ENCODE measurements around the gene ERBIN.
"Not testable (repeated sequence)": the region's sequence is repeated elsewhere in the genome, so short reads cannot be mapped to it uniquely, and the experiment has no call there.

ERBIN gene

DNA sequence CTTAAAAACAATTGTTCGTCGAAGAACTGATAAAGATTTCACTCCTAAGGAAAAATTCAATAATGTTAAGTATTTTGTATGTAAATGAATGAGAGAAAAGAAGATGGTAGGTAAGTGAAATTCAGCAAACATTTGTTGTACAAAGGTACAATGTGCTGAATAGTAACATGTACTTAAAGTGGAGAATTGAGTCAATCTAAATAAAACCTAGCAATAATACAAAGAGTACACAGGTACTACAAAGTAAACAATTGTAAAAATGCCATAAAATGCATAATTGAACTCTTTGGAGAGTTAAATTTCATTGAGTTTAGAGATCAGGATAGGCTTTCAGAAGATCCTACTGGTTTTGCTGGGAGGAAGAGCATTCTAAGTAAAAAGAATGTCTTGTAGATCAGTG lies 82.9 kb downstream of the ERBIN start:
- no peak for DNase-seq (ENCODE audit: low read depth)

DNA sequence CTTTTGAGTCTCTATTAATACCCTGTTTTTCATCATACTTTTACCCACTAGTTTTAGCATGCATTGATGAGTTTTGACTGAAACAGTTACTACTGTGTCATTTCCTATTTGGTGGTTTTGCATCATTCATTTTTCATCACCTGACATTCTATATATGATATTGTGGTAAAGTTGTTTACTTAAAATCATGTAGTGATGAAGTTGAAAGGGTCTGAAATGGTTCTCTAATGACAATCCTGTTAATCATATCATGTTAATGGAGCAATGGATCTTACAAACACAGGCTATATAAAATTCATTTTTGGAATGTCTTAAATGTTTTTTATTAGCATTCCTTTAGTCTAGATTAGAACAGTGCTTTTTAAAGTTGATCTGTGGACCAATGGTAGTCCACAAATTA lies 84.1 kb downstream of the ERBIN start:
- no peak for DNase-seq (ENCODE audit: low read depth)

DNA sequence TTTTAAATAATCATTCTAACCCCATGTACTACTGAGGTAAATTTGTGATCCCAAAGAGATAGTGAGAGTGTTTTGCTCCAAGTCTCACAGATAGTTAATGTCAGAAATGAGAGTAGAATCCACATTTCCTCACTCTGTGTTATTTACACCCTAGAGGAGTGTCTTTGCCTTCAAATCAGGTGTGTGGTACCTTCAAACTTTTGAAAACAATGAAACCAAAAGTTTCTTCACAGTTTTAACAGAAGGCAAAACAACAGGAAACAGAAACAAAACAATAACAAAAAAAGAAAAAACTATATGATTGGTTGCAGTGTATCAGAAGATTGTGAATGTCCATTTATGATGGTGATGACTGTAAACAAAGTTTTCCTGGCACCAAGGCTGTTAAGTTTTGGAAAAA lies 85.9 kb downstream of the ERBIN start:
- no peak for DNase-seq (ENCODE audit: low read depth)

DNA sequence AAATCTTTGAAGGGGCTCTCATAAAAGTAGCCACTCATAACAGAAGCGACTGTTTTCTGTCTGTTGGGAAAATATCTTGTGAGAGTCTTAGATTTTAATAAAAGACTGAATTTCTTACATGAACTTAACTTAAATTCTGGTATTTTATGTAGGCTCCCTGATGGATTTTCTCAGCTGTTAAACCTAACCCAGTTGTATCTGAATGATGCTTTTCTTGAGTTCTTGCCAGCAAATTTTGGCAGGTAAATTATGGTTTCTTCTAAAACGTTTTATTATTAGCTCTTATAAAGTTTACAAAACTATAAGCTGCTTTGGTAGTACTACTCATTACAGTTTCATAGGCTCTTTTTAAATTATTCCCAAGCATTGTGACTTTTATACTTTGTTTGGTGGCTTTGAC lies 87.0 kb downstream of the ERBIN start:
- DNase-seq (ENCODE audit: low read depth) = no peak

DNA sequence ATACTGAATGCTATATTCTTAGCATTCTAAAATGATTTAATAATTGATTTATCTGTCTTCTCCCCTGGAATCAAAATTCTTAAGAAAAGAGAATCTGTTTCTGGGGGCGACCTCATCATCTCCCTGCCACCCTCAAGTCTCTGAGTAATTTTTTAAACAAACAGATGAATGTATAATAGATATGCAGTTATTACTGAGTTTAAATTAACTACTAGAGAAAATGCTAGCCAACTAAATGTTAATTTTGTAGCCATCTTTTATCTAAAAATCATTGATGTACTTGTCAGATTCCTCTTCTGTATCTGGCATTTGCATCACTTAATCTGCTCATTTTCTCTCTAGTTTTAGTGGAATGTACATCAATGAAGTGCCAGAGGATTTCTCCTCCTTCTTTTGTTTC lies 87.5 kb downstream of the ERBIN start:
- no peak for DNase-seq (ENCODE audit: low read depth)

DNA sequence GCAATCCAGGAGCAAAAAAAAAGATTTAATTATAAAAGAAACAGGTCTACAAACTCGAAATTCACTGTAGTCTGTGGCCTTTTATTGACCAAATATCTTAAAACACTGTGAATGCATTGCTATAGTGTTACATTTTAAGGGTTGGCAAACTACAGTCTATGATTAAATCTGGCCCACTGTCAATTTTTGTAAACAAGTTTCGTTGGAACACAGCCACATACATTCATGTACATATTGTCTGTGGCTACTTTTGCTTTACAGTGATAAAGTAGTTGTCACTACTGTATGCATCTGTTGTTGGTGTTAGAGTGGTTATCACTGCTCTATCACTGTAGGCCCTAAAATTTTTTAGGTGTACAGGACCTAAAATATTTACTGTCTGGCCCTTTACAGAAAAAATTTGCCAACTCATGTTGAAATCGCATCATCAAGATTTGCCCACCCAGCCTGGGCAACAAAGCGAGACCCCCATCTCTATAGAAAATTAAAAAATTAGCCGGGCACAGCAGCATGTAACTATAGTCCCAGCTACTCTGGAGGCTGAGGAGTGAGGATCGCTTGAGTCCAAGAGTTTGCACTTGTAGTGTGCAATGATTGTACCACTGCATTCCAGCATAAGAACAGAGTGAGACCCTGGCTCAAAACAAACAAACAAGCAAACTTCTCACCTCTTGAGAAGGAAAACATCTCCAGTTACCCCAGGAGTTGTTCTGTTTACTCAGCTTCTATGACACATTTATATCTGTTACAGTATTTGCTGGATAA lies 89.0 kb downstream of the ERBIN start:
- DNase-seq (ENCODE audit: low read depth) = no peak

DNA sequence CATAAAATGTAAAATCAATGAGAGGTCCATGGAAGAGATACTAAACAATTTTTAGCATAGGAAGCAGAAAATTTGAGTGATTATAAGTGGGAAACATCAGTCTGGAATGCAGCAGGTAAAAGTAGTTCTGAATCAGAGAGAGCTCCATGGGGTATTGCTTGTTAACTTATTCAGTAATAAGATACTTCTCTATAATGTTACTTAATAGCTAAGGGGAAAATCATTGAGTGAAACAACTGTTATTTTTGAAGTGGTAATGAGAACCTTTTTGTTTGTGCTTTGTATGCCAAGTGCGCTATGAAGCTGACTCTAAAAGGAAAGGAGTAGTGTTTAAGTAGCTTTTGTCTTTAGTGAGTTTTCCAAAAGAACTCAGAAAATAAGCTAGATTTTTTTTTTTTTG lies 95.2 kb downstream of the ERBIN start:
- DNase-seq (ENCODE audit: low read depth) = no peak

DNA sequence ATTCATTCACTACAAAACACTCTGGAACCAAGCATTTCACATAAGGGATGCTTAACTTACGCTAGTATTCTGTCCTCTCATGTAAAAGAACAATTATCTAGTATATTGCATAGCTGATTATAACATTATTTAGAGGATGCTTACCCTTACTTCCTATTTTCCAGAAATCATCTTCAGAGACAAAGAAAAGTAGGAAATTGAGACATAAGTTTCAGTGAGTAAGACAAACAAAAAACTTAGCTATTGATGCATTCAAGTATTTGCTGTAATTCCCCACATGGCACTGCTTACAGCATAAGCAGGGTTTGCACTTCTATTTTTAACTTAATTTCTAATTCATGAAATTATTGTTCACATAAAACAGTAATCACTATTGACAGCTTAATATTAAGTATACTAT lies 112.9 kb downstream of the ERBIN start:
- DNase-seq (ENCODE audit: low read depth) = no peak

DNA sequence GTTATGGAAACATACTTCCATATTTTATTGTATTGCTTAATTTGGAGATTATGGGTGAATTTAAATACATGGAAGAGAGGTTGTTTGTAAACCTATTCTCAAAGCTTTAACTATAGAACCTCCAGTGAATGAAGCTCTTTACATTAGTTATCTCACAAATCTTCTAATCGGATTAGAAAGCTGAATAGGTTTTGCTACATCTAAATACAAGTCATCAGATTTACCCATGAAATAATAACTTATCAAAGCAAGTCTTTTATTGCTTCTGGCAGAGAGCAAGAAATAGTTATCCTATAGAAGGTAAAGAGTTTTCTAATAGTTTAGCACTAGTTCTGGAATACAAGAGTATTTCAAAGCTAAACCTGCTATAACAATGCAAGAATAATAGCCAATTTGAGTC lies 113.3 kb downstream of the ERBIN start:
- DNase-seq (ENCODE audit: low read depth) = no peak

DNA sequence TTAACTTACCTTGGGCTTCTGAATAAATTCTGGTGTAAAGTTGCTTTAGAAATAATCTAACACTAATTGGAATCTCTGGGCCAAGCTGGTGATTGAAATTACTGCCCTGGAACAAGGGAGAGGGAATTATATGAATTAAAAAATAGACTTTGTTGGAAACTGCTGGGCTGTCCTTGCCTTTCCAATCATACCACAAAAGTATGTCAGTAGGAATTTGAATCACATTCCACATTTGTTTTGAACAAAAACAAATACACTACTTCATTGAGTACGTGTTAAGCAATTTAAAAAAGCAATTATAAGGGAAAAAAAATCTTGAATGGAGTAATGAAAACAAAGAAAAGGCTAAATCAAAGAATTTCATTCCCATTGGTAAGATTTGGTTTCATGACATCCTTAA lies 115.3 kb downstream of the ERBIN start:
- DNase-seq (ENCODE audit: low read depth) = no peak

DNA sequence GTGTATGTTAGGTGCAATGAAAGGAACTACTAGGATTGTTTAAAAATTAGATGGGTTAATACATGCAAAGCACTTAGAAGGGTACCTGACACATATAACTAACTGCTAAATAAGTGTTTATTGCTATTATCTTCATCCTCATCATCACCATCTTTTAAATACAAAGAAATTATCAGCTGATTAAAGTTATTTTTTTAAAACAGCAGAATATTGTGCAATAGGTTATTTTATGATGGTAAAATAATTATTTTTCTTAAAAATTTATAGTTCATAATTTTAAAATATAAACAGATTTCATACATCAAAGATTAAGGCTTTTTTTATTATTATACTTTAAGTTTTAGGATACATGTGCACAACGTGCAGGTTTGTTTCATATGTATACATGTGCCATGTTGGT lies 130.9 kb downstream of the ERBIN start:
- DNase-seq (ENCODE audit: low read depth) = no peak

DNA sequence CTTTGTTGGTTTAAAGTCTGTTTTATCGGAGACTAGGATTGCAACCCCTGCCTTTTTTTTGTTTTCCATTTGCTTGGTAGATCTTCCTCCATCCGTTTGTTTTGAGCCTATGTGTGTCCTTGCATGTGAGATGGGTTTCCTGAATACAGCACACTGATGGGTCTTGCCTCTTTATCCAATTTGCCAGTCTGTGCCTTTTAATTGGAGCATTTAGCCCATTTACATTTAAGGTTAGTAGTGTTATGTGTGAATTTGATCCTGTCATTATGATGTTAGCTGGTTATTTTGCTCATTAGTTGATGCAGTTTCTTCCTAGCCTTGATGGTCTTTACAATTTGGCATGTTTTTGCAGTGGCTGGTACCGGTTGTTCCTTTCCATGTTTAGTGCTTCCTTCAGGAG lies 134.9 kb downstream of the ERBIN start:
- not testable (repeated sequence) for DNase-seq (ENCODE audit: low read depth)

DNA sequence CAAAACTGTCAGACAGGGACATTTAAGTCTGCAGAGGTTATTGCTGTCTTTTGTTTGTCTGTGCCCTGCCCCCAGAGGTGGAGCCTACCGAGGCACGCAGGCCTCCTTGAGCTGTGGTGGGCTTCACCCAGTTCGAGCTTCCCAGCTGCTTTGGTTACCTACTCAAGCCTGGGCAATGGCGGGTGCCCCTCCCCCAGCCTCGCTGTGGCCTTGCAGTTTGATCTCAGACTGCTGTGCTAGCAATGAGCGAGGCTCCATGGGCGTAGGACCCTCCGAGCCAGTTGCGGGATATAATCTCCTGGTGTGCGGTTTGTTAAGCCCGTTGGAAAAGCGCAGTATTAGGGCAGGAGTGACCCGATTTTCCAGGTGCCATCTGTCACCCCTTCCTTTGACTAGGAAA lies 136.7 kb downstream of the ERBIN start:
- not testable (repeated sequence) for DNase-seq (ENCODE audit: low read depth)

DNA sequence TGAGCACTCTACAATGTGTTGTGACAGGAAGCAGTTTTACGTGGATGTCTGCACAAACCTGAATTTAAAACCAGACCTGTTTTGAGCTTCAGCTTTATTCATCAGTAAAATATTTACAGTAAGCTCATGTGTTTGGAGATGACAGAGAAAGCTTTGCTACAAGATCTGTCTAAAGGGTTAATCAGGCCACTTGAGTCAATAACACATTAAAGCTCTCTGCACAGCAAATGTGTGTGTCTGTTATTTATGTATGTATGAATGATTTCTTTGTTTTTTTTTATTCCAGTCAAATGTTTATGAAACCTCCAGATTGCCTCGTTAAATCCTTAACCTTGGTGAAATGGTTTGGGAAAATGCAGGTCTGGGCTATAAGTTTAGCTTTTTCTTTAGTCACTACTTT lies 140.5 kb downstream of the ERBIN start:
- no peak for DNase-seq (ENCODE audit: low read depth)

DNA sequence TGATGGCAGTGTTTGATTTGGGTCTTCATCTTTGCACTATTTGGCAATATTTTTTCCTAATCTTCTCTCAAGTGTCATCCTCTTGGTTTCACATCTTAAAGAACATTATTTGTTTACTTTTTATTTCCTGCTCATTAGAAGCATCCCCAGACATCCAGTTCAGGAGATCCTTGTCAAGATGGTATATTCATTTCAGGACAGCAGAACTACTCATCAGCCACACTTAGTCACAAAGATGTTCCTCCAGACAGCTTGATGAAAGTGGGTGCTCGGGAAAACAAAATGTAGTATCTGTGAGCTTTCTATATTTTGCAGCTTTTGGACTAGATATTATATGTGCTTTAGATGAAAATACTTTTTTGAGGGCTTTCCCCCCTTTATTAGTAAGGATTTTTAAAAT lies 145.7 kb downstream of the ERBIN start:
- DNase-seq (ENCODE audit: low read depth) = no peak

DNA sequence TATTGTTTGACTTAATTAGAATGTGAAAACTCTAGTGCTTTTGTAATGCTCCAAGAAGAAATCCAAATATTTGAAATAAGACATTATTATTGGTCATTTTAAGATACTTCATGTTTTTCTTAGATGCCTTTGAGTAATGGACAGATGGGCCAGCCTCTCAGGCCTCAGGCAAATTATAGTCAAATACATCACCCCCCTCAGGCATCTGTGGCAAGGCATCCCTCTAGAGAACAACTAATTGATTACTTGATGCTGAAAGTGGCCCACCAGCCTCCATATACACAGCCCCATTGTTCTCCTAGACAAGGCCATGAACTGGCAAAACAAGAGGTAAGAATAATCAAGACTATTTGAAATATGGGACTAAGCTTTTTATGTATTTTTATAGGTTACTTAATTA lies 148.5 kb downstream of the ERBIN start:
- DNase-seq (ENCODE audit: low read depth) = no peak

DNA sequence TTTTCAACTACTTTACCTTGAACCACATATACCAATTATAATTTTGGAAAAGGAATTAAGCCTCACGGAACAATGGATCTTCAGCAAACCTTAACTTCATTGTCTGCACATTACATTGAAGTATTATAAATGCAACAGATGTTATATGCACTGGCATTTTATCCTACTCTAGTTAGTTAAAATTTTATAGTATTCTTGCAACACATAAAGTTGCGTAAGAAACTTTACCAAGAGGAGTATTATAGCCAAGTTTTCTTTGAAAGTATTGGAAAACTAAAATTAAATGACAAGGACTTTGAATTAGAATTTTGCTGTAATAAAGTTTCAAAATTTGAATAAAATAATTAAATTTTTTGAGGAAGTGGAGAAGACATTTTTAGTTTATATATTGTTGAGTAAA lies 154.3 kb downstream of the ERBIN start:
- no peak for DNase-seq (ENCODE audit: low read depth)

DNA sequence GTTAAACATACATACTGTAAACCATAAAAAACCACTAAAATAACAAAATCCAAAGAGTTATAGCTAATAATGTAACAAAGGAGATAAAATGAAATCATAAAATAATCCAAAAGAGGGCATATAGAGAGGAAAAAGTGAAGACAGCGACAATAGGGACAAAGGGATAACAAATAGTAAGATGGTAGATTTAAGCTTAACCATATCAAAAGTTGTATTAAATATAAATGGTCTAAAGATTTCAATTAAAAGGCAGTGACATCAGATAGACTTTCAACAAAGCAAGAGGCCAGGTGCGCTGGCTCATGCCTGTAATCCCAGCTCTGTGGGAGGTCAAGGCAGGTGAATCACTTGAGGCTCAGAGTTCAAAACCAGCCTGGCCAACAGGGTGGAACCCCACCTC lies 163.0 kb downstream of the ERBIN start:
- no peak for DNase-seq (ENCODE audit: low read depth)

DNA sequence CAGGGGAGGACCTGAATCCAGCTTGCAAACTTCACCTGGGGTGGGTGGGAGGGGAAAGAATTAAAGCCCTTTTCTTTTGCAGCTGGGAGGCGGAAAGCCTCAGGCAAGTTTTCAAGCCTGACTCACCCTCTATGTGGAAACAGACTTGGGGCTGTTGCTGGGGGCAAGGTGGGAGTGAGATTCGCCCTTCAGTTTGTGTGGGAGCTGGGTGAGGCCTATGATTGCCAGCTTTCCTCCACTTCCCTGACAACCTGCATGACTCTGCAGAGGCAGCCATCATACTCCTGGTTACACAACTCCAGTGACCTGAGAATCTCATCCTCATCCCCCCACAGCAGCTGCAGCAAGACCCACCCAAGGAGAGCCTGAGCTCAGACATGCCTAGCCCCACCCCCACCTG lies 174.5 kb downstream of the ERBIN start:
- DNase-seq (ENCODE audit: low read depth) = no peak

DNA sequence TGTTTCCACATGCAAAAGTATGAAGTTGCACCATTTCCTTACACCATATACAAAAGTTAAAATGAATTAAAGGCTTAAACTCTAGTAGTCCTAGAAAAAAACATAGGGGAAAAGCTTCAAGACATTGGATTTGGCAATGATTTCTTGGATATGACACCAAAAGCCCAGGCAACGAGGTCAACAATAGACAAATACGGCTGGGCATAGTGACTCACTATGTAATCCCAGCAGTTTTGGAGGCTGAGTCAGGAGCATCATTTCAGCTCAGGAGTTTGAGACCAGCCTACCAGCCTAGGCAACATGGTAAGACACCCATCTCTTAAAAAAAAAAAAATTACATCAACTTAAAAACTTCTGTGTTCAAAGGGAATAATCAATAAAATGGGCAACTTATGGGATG lies 186.8 kb downstream of the ERBIN start:
- no peak for DNase-seq (ENCODE audit: low read depth)

DNA sequence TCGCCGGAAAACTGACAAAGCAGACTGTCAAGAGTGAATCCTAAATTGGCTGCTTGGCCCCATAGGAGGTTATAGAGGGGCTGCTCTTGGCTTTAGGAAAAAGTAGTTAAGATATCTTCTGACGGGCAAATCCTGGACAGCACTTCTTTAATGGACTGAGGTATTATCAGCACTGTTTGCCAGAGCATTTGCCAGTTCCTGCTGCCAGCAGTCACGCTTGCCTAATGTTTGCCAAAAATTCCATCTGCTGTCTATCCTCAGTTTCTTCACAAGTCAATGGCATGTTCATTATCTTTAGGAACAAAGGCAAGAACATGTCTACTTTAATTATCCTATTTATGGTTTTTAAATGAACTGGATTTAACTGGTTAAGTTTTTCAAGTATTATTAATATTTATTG lies 191.9 kb downstream of the ERBIN start:
- DNase-seq (ENCODE audit: low read depth) = no peak

DNA sequence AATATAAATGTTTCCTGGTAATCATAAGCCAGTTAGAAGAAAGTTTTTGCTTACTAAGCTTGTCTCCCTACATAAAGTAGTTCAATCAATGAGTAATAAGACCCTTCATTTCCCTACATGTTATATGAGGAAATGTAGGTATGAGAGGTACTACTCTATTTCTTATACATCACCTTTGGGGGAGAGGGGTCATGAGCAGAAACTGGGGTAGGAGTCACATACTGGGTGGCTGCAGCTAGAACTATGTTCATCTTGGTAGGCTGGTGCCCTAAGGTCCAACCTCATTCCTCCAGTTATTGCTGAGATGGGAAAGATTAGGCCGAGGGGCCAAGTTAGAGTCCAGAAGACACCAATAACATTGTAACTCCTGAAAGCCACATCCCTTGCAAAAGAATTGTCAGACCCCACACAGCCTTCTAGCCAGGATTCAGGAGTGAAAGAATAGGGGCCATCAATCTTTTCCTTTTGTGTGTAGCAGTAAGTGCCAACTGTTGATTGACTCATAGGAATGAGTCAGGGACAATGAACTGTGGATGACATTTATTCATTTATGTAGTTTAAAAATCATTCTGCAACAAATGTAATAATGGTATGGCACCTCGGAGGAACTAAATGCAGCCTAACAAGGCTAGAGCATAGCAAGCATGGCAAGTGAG lies 196.1 kb downstream of the ERBIN start:
- DNase-seq (ENCODE audit: low read depth) = no peak

DNA sequence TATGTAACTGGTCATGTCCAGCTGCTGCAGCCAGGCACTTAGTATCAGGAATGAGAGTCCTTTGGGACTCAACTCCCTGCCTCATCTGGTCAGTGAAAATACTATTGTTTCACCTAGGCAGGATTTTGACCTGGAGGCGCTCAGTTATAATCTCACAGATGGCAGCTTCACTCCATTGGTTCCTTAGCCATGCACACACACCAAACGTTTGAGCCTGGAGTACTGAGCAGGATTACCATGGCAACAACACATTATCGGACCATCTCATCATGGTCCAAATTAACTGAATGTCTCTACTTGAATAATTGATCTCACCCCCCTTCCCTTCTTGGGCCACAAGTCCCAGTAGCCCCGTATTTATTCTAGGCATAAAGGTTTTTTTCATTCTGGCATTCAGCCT lies 202.8 kb downstream of the ERBIN start:
- DNase-seq (ENCODE audit: low read depth) = no peak

DNA sequence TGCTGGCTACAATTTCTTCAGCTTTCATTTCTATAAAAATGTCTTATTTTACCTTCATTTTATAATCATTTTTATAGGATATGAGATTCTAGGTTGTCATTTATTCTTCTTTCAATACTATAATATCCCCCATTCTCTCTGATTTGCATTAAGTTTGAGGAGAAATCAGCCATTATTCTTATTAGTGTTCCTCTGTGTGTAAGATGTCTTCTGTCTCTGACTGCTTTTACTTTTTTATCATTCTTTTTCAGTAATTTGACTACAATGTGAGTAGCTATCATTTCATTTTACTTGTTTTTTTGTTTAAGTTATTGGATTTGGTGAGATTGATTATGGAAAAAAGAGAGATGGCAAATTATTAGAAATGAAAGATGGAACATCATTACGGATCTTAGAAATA lies 204.1 kb downstream of the ERBIN start:
- DNase-seq (ENCODE audit: low read depth) = no peak

Data from non-pigmented ciliary epithelial cell (primary cell).